Measurements from ENCODE around the gene MFRP. TPM values are rescaled to one million over a fixed set of nuclear protein-coding genes. Genes with fewer than 3 reads are reported as not detected.

MFRP gene
- total and polyA plus RNA-seq, 9 donors = 0.11 TPM; not detected in 8

GRCh38 chr11:119305556-119306372 lies 40.7 kb downstream of the MFRP start:
- H3K4me1 ChIP-seq (ENCODE audit: insufficient read depth) = peaks cover 12% of the 10 kb centered on the region
- 82 to 84% (median 83%) methylated on average over 7 of the region's 7 CpGs for WGBS, 3 donors

DNA sequence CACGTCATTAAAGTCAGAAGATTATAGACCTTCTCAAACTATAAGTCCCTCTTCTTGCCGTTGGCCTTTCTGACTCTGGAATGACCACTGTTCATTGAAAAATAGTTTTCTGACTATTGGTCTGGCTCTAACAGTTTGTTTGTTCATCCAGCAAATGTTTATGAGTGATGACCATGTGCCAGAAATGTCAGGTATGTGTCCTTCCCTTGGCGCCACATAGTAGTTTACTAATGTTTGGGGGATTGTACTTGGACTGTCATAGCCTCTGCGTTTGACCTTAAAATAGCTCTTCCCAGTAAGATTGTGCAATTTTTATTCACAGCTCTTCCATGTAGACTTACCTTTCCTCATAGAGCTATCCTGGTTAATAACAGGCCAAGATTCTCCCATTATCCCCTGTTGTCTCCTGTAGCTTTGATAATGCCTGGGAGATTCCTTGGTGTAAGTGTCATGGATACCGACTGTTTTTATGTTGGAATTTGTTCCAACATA lies 43.2 kb downstream of the MFRP start:
- TF ChIP-seq, protein P1, sequence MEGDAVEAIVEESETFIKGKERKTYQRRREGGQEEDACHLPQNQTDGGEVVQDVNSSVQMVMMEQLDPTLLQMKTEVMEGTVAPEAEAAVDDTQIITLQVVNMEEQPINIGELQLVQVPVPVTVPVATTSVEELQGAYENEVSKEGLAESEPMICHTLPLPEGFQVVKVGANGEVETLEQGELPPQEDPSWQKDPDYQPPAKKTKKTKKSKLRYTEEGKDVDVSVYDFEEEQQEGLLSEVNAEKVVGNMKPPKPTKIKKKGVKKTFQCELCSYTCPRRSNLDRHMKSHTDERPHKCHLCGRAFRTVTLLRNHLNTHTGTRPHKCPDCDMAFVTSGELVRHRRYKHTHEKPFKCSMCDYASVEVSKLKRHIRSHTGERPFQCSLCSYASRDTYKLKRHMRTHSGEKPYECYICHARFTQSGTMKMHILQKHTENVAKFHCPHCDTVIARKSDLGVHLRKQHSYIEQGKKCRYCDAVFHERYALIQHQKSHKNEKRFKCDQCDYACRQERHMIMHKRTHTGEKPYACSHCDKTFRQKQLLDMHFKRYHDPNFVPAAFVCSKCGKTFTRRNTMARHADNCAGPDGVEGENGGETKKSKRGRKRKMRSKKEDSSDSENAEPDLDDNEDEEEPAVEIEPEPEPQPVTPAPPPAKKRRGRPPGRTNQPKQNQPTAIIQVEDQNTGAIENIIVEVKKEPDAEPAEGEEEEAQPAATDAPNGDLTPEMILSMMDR (IDR thresholded peaks at IDR 0.05) = no peak
- no peak for TF ChIP-seq EP300 (IDR thresholded peaks at IDR 0.05)
- no peak for TF ChIP-seq POLR2A (IDR thresholded peaks at IDR 0.05)
- H3K27ac ChIP-seq = no peak overlapping the region
- H3K4me3 ChIP-seq = no peak overlapping the region
- no peaks in the 10 kb centered on the region for H3K9me3 ChIP-seq
- DNase-seq = no peak
- no peaks in the 10 kb centered on the region for H3K27me3 ChIP-seq
- H3K36me3 ChIP-seq = no peaks in the 10 kb centered on the region
- 91 to 95% (median 93%) methylated on average over 5 of the region's 5 CpGs for WGBS, 3 donors
- intact Hi-C loops (cut with DNase I) = no loop called here
- peaks cover 12% of the 10 kb centered on the region for H3K4me1 ChIP-seq (ENCODE audit: insufficient read depth)

More at GRCh38 chr11:119305556-119306372, 40.7 kb downstream of the MFRP start:
- Histone ChIP-seq H3K27me3 (no peaks in the 10 kb centered on the region), H3K36me3 (no peaks in the 10 kb centered on the region), H3K27ac (peak overlapping the region; percentile 9 to 72), H3K4me3 (no peak overlapping the region), H3K9me3 (no peaks in the 10 kb centered on the region)
- intact Hi-C loops (cut with DNase I) = no loop called here
- TF ChIP-seq POLR2A (IDR thresholded peaks at IDR 0.05) (no peak), EP300 (IDR thresholded peaks at IDR 0.05) (no peak)
- TF ChIP-seq, protein P1 (IDR thresholded peaks at IDR 0.05) = no peak
- DNase-seq = no peak

GRCh38 chr11:119300198-119300964 lies 46.1 kb downstream of the MFRP start:
- 47 to 60% (median 52%) methylated on average over 3 of the region's 3 CpGs for WGBS, 3 donors
- no peak for DNase-seq
- intact Hi-C loops (cut with DNase I) = no loop called here
- Histone ChIP-seq H3K27ac (no peak overlapping the region), H3K9me3 (no peaks in the 10 kb centered on the region), H3K4me3 (no peak overlapping the region), H3K36me3 (no peaks in the 10 kb centered on the region), H3K27me3 (no peaks in the 10 kb centered on the region), H3K4me1 (ENCODE audit: insufficient read depth) (no peaks in the 10 kb centered on the region)
- no peak for TF ChIP-seq EP300 (IDR thresholded peaks at IDR 0.05)
- TF ChIP-seq POLR2A (IDR thresholded peaks at IDR 0.05) = no peak
- TF ChIP-seq, protein P1 (IDR thresholded peaks at IDR 0.05) = no peak

GRCh38 chr11:119299416-119299815 lies 47.1 kb downstream of the MFRP start:
- intact Hi-C loops (cut with DNase I) = no loop called here
- 96 to 97% (median 97%) methylated on average over 9 of the region's 9 CpGs for WGBS, 3 donors
- no peaks in the 10 kb centered on the region for H3K36me3 ChIP-seq

More at GRCh38 chr11:119299416-119299815, 47.1 kb downstream of the MFRP start:
- H3K9me3 ChIP-seq = no peaks in the 10 kb centered on the region
- H3K4me3 ChIP-seq = no peak overlapping the region
- H3K4me1 ChIP-seq (ENCODE audit: insufficient read depth) = no peaks in the 10 kb centered on the region
- H3K27me3 ChIP-seq = no peaks in the 10 kb centered on the region
- no peak overlapping the region for H3K27ac ChIP-seq
- TF ChIP-seq EP300 (IDR thresholded peaks at IDR 0.05) (no peak), POLR2A (IDR thresholded peaks at IDR 0.05) (no peak)
- TF ChIP-seq, protein P1 (IDR thresholded peaks at IDR 0.05) = no peak
- no peak for DNase-seq

Measured in ovary (tissue), 9 donors.